H1 (cell line): ENCODE results near the gene ANO6. TPM values are rescaled to one million over a fixed set of nuclear protein-coding genes. Genes with fewer than 3 reads are reported as not detected.

Source experiments
- CTCF ChIA-PET: fragments of 300-600 bp; sonication (Branson Sonifier 250); formaldehyde crosslinking; loops from one replicate; lab custom pipeline; 2021; ENCODE audit not compliant: partially characterized antibody; lab: Charles Lee
- POLR2A ChIA-PET: fragments of 300-600 bp; sonication (Branson Sonifier 250); formaldehyde crosslinking; loops from one replicate; lab custom pipeline; 2021; ENCODE audit warnings: inconsistent platforms; ENCODE audit not compliant: partially characterized antibody; lab: Charles Lee
- DNase-seq, 2 experiments: peaks; one replicate each; pipeline versions ENCODE4 v3.0.0 to v3.0.0-alpha.2; 2010 to 2022; ENCODE audit warnings: low spot score in 2 of 2, low read depth in 1 of 2, mixed read lengths in 1 of 2
- FAIRE-seq: peaks from 2 replicates; lab custom pipeline; 2011; peaks lifted over from hg19 to GRCh38; lab: Jason Lieb, UNC
- H2AFZ ChIP-seq: 2 replicates; pipeline ENCODE4 v1.8.1; 2012; ENCODE audit warnings: low read length, inconsistent platforms
- H2AK5ac ChIP-seq: 2 replicates; pipeline ENCODE4 v1.6.1; 2013; ENCODE audit warnings: low read depth, low read length
- H2BK120ac ChIP-seq: replicated peaks from 2 replicates; pipeline ENCODE3; 2013; ENCODE audit warnings: low read depth, low read length, inconsistent platforms
- H2BK12ac ChIP-seq: 2 replicates; pipeline ENCODE4 v1.6.1; 2013; ENCODE audit warnings: low read depth, low read length
- H2BK15ac ChIP-seq: 2 replicates; pipeline ENCODE4 v1.6.1; 2013; ENCODE audit warnings: low read length
- H2BK20ac ChIP-seq: 2 replicates; pipeline ENCODE4 v1.6.1; 2013; ENCODE audit warnings: low read length
- H2BK5ac ChIP-seq: 2 replicates; pipeline ENCODE4 v1.6.1; 2013; ENCODE audit warnings: low read depth, low read length
- H3K14ac ChIP-seq: 2 replicates; pipeline ENCODE4 v1.6.1; 2013; ENCODE audit warnings: inconsistent platforms; ENCODE audit not compliant: insufficient read length
- H3K18ac ChIP-seq: 2 replicates; pipeline ENCODE4 v1.6.1; 2013; ENCODE audit warnings: low read length; ENCODE audit errors: extremely low read depth
- H3K23ac ChIP-seq: 2 replicates; pipeline ENCODE4 v1.6.1; 2013; ENCODE audit warnings: inconsistent platforms; ENCODE audit not compliant: insufficient read length
- H3K23me2 ChIP-seq: 2 replicates; pipeline ENCODE4 v1.6.1; 2013; ENCODE audit warnings: low read depth, low read length
- H3K27ac ChIP-seq: 2 replicates; pipeline ENCODE4 v1.6.1; 2011; ENCODE audit warnings: low read depth, low read length, inconsistent platforms
- H3K27me3 ChIP-seq, 4 experiments: replicated peaks in 1 of 4; 1 replicate in 1 of 4; 2 replicates in 3 of 4; pipeline versions ENCODE4 v1.6.1 to v1.8.1; 2011 to 2013; ENCODE audit warnings: low read length in 3 of 4, mild to moderate bottlenecking in 3 of 4, inconsistent platforms in 2 of 4, mixed read lengths in 2 of 4, moderate library complexity in 1 of 4; ENCODE audit not compliant: control insufficient read depth in 3 of 4, insufficient read depth in 3 of 4; ENCODE audit errors: extremely low read depth in 1 of 4
- H3K36me3 ChIP-seq, 4 experiments: 2 replicates each; pipeline versions ENCODE4 v1.6.1 to v1.8.1; 2011 to 2013; ENCODE audit warnings: mild to moderate bottlenecking in 4 of 4, low read length in 3 of 4, moderate library complexity in 2 of 4, control low read depth in 1 of 4, inconsistent platforms in 1 of 4; ENCODE audit not compliant: insufficient read depth in 4 of 4, control insufficient read depth in 2 of 4
- H3K4ac ChIP-seq: replicated peaks from 2 replicates; pipeline ENCODE3; 2013; ENCODE audit warnings: low read length, low read depth, mixed read lengths, inconsistent platforms; ENCODE audit not compliant: insufficient read length
- H3K4me1 ChIP-seq, 4 experiments: replicated peaks in 1 of 4; 1 replicate in 1 of 4; 2 replicates in 3 of 4; pipeline versions ENCODE4 v1.6.1 to v1.8.1; 2011 to 2013; ENCODE audit warnings: low read length in 3 of 4, inconsistent platforms in 2 of 4, mixed read lengths in 1 of 4; ENCODE audit not compliant: insufficient read depth in 4 of 4, control insufficient read depth in 3 of 4
- H3K4me2 ChIP-seq, 2 experiments: 2 replicates each; pipeline versions ENCODE4 v1.6.1 to v1.8.1; 2011 to 2013; ENCODE audit warnings: low read depth in 2 of 2, low read length in 2 of 2, control low read depth in 1 of 2, inconsistent platforms in 1 of 2, mild to moderate bottlenecking in 1 of 2; ENCODE audit not compliant: insufficient read depth in 1 of 2
- H3K4me3 ChIP-seq, 4 experiments: fragments of 200-600, 300-600 bp in 1 of 4; sonication (generic), shearing (Covaris generic), sonication (Bioruptor Twin) in 1 of 4; 2 replicates each; pipeline versions ENCODE4 v1.5.1 to v1.8.1; 2011 to 2016; ENCODE audit warnings: low read length in 4 of 4, low read depth in 3 of 4, control low read depth in 2 of 4, inconsistent platforms in 2 of 4, mild to moderate bottlenecking in 2 of 4, mixed read lengths in 1 of 4, moderate library complexity in 1 of 4; ENCODE audit not compliant: insufficient read depth in 2 of 4; ENCODE audit errors: extremely low read depth in 1 of 4
- H3K56ac ChIP-seq: replicated peaks from 2 replicates; pipeline ENCODE3; 2013; ENCODE audit warnings: low read depth, mild to moderate bottlenecking, mixed read lengths, low read length, inconsistent platforms; ENCODE audit not compliant: insufficient read length
- H3K79me1 ChIP-seq: 2 replicates; pipeline ENCODE4 v1.6.1; 2013; ENCODE audit warnings: low read depth, low read length, control low read depth
- H3K79me2 ChIP-seq, 2 experiments: 2 replicates each; pipeline versions ENCODE4 v1.6.1 to v1.8.1; 2012 to 2013; ENCODE audit warnings: low read length in 2 of 2, mild to moderate bottlenecking in 2 of 2, inconsistent platforms in 1 of 2; ENCODE audit not compliant: insufficient read depth in 2 of 2, control insufficient read depth in 1 of 2
- H3K9ac ChIP-seq, 4 experiments: replicated peaks in 1 of 4; 1 replicate in 1 of 4; 2 replicates in 3 of 4; pipeline versions ENCODE4 v1.6.1 to v1.8.1; 2011 to 2013; ENCODE audit warnings: low read depth in 3 of 4, low read length in 3 of 4, control low read depth in 2 of 4, mild to moderate bottlenecking in 2 of 4, moderate library complexity in 2 of 4, inconsistent platforms in 1 of 4; ENCODE audit errors: extremely low read depth in 1 of 4
- H3K9me3 ChIP-seq, 2 experiments: 2 replicates each; pipeline versions ENCODE4 v1.6.1 to v1.8.1; 2012 to 2013; ENCODE audit warnings: mild to moderate bottlenecking in 2 of 2, moderate library complexity in 2 of 2, control low read depth in 1 of 2, inconsistent platforms in 1 of 2, low read depth in 1 of 2, low read length in 1 of 2, mixed read lengths in 1 of 2; ENCODE audit not compliant: insufficient read depth in 2 of 2
- H4K20me1 ChIP-seq, 2 experiments: replicated peaks in 1 of 2; 2 replicates each; pipeline versions ENCODE3 to v1.8.1; 2011 to 2013; ENCODE audit warnings: inconsistent platforms in 2 of 2, low read length in 2 of 2, mild to moderate bottlenecking in 1 of 2; ENCODE audit not compliant: insufficient read depth in 2 of 2, control insufficient read depth in 1 of 2
- H4K5ac ChIP-seq: 2 replicates; pipeline ENCODE4 v1.6.1; 2013; ENCODE audit warnings: low read length, low read depth, mixed read lengths, inconsistent platforms; ENCODE audit not compliant: insufficient read length
- H4K8ac ChIP-seq: 2 replicates; pipeline ENCODE4 v1.8.0; 2013; ENCODE audit warnings: mild to moderate bottlenecking, moderate library complexity, low read length, inconsistent platforms; ENCODE audit not compliant: insufficient read depth; ENCODE audit errors: extremely low read depth
- H4K91ac ChIP-seq: replicated peaks from 2 replicates; pipeline ENCODE3; 2013; ENCODE audit warnings: low read length, mixed read lengths, inconsistent platforms; ENCODE audit not compliant: insufficient read length
- JUND ChIP-seq: IDR thresholded peaks from 2 replicates; pipeline ENCODE4 v1.6.1; 2011; ENCODE audit warnings: mild to moderate bottlenecking, improper control_type of control experiment, low read length
- MAX ChIP-seq: IDR thresholded peaks from 2 replicates; pipeline ENCODE4 v1.6.1; 2012; ENCODE audit warnings: inconsistent platforms
- SP4 ChIP-seq: IDR thresholded peaks from 2 replicates; pipeline ENCODE4 v1.6.1; 2012; ENCODE audit warnings: low read length, inconsistent platforms
- WGBS, 2 experiments: shearing (Covaris generic) in 1 of 2; methylation state at CpG; one replicate each; pipeline versions ENCODE4 v1.1.6 to v1.1.7; 2013 to 2015; ENCODE audit warnings: low lambda C conversion rate in 2 of 2, mixed read lengths in 2 of 2, inconsistent platforms in 1 of 2, low coverage in 1 of 2, missing lambda C conversion rate in 1 of 2; ENCODE audit not compliant: insufficient replicate concordance in 2 of 2, insufficient coverage in 1 of 2, insufficient read length in 1 of 2; ENCODE audit errors: extremely low coverage in 1 of 2, missing lambda C conversion rate in 1 of 2; 5-methylcytosine and 5-hydroxymethylcytosine counted together
- polyA plus RNA-seq, 7 experiments: library from polyadenylated mRNA; depleted of rRNA in 3 of 7; stranded (reverse) in 5 of 7; unstranded in 2 of 7; fragments of >200 nt in 5 of 7; fragments of 200-250 nt in 2 of 7; gene quantifications; 1 replicate in 5 of 7; 2 replicates in 1 of 7; 4 replicates in 1 of 7; pipeline versions ENCODE4 v1.2.1 to v1.2.3, GENCODE V29; 2011 to 2013; ENCODE audit warnings: missing spikeins in 2 of 7, mixed read lengths in 2 of 7
- total RNA-seq: library from RNA; stranded (reverse); fragmentation: NEBNext Ultra II Directional; extraction: Animal tissue kit (Norgen Biotek cat#: 25700); gene quantifications from 2 replicates; pipeline ENCODE4 v1.2.1, GENCODE V29; 2021

The ANO6 gene
- total and polyA plus RNA-seq, 2 of the 8 experiments (the other 6 are each of a cell fraction or from before 2014, with no cell fraction given), result 15.1 to 39.7 TPM

DNA sequence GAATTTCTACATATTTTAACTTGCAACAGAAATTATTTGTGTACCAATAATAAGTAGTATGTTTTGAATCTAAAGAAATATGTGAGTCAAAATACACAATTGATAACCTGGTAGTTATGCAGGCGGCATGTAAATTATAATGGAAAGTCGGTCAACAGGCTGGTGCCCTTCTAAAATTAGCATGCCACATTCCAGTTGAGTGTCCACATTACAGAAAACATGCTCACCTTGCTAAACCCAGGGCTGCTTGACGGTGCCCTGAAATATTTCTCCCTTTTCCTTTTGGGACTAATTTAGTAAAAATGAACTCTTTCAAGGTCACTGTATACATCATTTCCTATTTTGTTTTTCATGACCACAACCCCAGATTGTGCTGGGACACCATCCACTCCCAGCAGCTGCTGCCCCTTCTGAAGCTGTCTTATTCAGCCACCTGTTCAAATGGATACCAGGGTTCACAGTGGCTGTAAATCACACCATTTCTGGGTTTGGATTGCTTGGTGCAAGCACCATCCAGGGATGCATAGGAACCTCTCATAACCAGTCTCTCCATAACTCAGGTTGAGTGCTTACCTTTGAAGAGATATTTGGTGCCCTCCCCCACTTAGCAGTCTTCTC, 110.6 kb downstream of the ANO6 start:
- H2AK5ac ChIP-seq, result no peak overlapping the region
- no peak overlapping the region for H3K56ac ChIP-seq
- no peaks in the 10 kb centered on the region for H3K79me1 ChIP-seq
- H3K79me2 ChIP-seq, result 0 out of 4 replicates have a peak, but pooled peaks cover 0 to 2% of the 10 kb centered on the region in 2 experiments
- H2BK5ac ChIP-seq, result no peak overlapping the region
- H4K5ac ChIP-seq, result no peak overlapping the region
- POLR2A ChIA-PET, result no interaction called here
- H3K18ac ChIP-seq, result no peak overlapping the region
- H3K9ac ChIP-seq, result no peak overlapping the region
- no peak overlapping the region for H2BK20ac ChIP-seq
- H3K4ac ChIP-seq, result no peak overlapping the region
- H4K20me1 ChIP-seq, result peaks cover 0 to 2% of the 10 kb centered on the region in 2 experiments
- WGBS, 2 experiments, result 89% methylated on average over 3 of the region's 3 CpGs; no CpG with 5 or more reads in 1 of the 2 experiments
- no peak overlapping the region for H3K4me2 ChIP-seq
- no peaks in the 10 kb centered on the region for H3K9me3 ChIP-seq
- H3K23ac ChIP-seq, result no peak overlapping the region
- no peak for FAIRE-seq
- DNase-seq, result no peak
- no peak overlapping the region for H2BK12ac ChIP-seq
- no peak overlapping the region for H2BK120ac ChIP-seq
- H3K23me2 ChIP-seq, result no peaks in the 10 kb centered on the region
- no peaks in the 10 kb centered on the region for H3K27me3 ChIP-seq
- no peak overlapping the region for H2AFZ ChIP-seq
- no peak overlapping the region for H4K91ac ChIP-seq
- no peaks in the 10 kb centered on the region; a peak in 2 of 8 replicates for H3K36me3 ChIP-seq
- no peak overlapping the region for H4K8ac ChIP-seq
- H3K4me3 ChIP-seq, result no peak overlapping the region
- no peak overlapping the region for H3K27ac ChIP-seq
- H3K4me1 ChIP-seq, result peaks cover 0 to 2% (median under 1%) of the 10 kb centered on the region in 4 experiments; a peak in 1 of 7 replicates
- CTCF ChIA-PET, result no interaction called here
- H2BK15ac ChIP-seq, result no peak overlapping the region
- no peak for TF ChIP-seq JUND
- TF ChIP-seq SP4, result no peak
- TF ChIP-seq MAX, result no peak
- H3K14ac ChIP-seq, result no peak overlapping the region
